ENCODE results near the gene SUPT4H1. TPM values are rescaled to one million over a fixed set of nuclear protein-coding genes. Genes with fewer than 3 reads are reported as not detected.

Gene SUPT4H1
- total and polyA plus RNA-seq, 9 of the 15 experiments (the other 6 are each of a cell fraction or from before 2014, with no cell fraction given) = 62.1 to 320 (median 117) TPM

DNA sequence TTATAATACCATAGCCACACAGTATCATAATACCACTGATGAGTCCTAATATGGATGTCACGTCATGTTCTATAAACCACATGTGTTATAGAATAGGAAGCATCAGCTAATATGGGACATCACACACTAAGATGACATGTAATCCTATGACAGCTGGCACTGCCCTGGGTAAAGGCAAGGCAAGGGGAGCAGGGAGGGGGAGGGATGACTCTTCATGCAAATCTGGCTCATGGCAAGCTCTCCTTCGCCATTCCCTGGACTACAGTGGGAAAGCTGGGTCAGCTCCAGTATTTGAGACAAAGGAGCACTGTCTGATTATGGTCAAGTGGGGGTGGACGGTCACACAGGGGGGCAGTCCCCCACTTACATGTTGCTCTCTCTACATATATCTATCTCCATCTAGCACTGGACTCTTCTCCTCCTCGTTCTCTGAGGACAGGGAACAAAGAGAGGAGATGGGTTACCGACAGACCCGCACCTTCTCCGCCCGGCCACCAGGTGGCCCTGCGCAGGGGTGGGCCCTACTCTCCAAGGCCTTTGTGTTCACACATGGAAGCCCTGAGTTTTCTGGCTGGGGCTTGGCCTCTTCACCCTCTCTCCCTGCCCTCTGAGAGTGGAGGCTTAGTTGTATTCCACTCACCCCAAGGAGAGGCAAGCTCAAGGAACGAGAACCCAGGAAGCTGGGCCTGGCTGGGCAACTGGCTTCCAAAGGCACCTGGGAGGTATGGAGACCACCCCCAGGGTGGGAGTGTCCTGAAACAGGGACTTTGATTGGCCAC lies 47.8 kb downstream of the SUPT4H1 start (continued):
- TF ChIP-seq, protein P1, sequence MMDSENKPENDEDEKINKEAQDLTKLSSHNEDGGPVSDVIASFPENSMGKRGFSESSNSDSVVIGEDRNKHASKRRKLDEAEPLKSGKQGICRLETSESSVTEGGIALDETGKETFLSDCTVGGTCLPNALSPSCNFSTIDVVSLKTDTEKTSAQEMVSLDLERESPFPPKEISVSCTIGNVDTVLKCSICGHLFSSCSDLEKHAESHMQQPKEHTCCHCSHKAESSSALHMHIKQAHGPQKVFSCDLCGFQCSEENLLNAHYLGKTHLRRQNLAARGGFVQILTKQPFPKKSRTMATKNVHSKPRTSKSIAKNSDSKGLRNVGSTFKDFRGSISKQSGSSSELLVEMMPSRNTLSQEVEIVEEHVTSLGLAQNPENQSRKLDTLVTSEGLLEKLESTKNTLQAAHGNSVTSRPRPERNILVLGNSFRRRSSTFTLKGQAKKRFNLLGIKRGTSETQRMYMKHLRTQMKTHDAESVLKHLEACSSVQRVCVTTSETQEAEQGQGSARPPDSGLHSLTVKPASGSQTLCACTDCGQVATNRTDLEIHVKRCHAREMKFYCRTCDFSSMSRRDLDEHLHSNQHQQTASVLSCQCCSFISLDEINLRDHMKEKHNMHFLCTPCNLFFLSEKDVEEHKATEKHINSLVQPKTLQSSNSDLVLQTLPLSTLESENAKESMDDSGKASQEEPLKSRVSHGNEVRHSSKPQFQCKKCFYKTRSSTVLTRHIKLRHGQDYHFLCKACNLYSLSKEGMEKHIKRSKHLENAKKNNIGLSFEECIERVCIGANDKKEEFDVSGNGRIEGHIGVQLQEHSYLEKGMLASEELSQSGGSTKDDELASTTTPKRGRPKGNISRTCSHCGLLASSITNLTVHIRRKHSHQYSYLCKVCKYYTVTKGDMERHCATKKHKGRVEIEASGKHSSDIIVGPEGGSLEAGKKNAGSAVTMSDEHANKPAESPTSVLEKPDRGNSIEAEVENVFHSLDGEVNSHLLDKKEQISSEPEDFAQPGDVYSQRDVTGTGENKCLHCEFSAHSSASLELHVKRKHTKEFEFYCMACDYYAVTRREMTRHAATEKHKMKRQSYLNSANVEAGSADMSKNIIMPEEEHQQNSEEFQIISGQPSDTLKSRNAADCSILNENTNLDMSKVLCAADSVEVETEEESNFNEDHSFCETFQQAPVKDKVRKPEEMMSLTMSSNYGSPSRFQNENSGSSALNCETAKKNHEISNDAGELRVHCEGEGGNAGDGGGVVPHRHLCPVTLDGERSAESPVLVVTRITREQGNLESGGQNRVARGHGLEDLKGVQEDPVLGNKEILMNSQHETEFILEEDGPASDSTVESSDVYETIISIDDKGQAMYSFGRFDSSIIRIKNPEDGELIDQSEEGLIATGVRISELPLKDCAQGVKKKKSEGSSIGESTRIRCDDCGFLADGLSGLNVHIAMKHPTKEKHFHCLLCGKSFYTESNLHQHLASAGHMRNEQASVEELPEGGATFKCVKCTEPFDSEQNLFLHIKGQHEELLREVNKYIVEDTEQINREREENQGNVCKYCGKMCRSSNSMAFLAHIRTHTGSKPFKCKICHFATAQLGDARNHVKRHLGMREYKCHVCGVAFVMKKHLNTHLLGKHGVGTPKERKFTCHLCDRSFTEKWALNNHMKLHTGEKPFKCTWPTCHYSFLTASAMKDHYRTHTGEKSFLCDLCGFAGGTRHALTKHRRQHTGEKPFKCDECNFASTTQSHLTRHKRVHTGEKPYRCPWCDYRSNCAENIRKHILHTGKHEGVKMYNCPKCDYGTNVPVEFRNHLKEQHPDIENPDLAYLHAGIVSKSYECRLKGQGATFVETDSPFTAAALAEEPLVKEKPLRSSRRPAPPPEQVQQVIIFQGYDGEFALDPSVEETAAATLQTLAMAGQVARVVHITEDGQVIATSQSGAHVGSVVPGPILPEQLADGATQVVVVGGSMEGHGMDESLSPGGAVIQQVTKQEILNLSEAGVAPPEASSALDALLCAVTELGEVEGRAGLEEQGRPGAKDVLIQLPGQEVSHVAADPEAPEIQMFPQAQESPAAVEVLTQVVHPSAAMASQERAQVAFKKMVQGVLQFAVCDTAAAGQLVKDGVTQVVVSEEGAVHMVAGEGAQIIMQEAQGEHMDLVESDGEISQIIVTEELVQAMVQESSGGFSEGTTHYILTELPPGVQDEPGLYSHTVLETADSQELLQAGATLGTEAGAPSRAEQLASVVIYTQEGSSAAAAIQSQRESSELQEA (IDR thresholded peaks at IDR 0.05; ENCODE audit: low read depth) = no peak
- no peak for TF ChIP-seq NFXL1 (CRISPR knock-in tag; IDR thresholded peaks at IDR 0.05)
- TF ChIP-seq, protein P2, sequence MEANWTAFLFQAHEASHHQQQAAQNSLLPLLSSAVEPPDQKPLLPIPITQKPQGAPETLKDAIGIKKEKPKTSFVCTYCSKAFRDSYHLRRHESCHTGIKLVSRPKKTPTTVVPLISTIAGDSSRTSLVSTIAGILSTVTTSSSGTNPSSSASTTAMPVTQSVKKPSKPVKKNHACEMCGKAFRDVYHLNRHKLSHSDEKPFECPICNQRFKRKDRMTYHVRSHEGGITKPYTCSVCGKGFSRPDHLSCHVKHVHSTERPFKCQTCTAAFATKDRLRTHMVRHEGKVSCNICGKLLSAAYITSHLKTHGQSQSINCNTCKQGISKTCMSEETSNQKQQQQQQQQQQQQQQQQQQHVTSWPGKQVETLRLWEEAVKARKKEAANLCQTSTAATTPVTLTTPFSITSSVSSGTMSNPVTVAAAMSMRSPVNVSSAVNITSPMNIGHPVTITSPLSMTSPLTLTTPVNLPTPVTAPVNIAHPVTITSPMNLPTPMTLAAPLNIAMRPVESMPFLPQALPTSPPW (CRISPR knock-in tag; IDR thresholded peaks at IDR 0.05) = peak; percentile 45
- TF ChIP-seq POU5F1 (IDR thresholded peaks at IDR 0.05; ENCODE audit: borderline replicate concordance, low read depth, low read length, partially characterized antibody) = no peak
- TF ChIP-seq, protein P3, sequence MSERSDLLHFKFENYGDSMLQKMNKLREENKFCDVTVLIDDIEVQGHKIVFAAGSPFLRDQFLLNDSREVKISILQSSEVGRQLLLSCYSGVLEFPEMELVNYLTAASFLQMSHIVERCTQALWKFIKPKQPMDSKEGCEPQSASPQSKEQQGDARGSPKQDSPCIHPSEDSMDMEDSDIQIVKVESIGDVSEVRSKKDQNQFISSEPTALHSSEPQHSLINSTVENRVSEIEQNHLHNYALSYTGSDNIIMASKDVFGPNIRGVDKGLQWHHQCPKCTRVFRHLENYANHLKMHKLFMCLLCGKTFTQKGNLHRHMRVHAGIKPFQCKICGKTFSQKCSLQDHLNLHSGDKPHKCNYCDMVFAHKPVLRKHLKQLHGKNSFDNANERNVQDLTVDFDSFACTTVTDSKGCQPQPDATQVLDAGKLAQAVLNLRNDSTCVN (CRISPR knock-in tag; IDR thresholded peaks at IDR 0.05) = 0 out of 2 replicates have a peak, but pooled peaks have one; percentile 19
- TF ChIP-seq ZNF436 (CRISPR knock-in tag; IDR thresholded peaks at IDR 0.05) = no peak
- no peak for TF ChIP-seq HMG20B (CRISPR knock-in tag; IDR thresholded peaks at IDR 0.05)
- TF ChIP-seq YY1 (IDR thresholded peaks at IDR 0.05; ENCODE audit: borderline replicate concordance in 1 of 3, control insufficient read depth in 1 of 3, extremely low read depth in 1 of 3, insufficient read depth in 3 of 3, insufficient read length in 1 of 3, insufficient replicate concordance in 2 of 3, low read depth in 1 of 3, low read length in 2 of 3) = peak in 1 of 3 experiments; percentile 37
- no peak for TF ChIP-seq SAP30 (IDR thresholded peaks at IDR 0.05; ENCODE audit: borderline replicate concordance, insufficient read depth, low read depth, low read length, poor library complexity, severe bottlenecking)
- no peak for TF ChIP-seq TOE1 (IDR thresholded peaks at IDR 0.05; ENCODE audit: borderline replicate concordance)
- 0 out of 2 replicates have a peak, but pooled peaks have one; percentile 23 for TF ChIP-seq TOE1 (CRISPR knock-in tag; IDR thresholded peaks at IDR 0.05; ENCODE audit: borderline replicate concordance, low read depth)
- TF ChIP-seq RAD21 (CRISPR knock-in tag; conservative IDR thresholded peaks at IDR 0.05 in 1 of 2, IDR thresholded peaks at IDR 0.05 in 1 of 2) = peak; percentile 62 to 84
- TF ChIP-seq PPARD (CRISPR knock-in tag; IDR thresholded peaks at IDR 0.05) = no peak
